Activated T-helper 1 cell treated with Interleukin-2 at 50 U/mL for 16 hours (primary cell): ENCODE data around the gene POLR2L.

ENCODE experiments used
- DNase-seq: peaks from one replicate; pipeline ENCODE4 v3.0.0-alpha.2; 2020; ENCODE audit warnings: low read depth

Gene POLR2L

DNA sequence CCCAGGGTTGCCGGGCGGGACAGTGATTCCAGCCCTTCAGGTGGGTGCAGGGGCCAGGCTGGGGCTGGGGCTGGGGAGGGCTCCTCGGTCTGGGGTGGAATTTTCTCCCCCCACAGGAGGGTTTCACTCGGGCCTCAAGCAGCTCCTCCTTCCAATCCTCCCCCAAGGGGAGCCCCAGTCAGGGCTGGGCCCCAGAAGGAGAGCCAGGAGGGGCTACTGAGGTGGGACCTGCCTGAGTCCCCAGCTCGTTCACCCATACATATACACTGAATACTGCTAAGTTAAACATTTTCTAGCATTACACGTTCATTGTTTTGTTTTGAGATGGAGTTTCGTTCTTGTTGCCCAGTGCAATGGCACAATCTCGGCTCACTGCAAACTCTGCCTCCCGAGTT is 16.1 kb downstream of the POLR2L start:
- DNase-seq = no peak

DNA sequence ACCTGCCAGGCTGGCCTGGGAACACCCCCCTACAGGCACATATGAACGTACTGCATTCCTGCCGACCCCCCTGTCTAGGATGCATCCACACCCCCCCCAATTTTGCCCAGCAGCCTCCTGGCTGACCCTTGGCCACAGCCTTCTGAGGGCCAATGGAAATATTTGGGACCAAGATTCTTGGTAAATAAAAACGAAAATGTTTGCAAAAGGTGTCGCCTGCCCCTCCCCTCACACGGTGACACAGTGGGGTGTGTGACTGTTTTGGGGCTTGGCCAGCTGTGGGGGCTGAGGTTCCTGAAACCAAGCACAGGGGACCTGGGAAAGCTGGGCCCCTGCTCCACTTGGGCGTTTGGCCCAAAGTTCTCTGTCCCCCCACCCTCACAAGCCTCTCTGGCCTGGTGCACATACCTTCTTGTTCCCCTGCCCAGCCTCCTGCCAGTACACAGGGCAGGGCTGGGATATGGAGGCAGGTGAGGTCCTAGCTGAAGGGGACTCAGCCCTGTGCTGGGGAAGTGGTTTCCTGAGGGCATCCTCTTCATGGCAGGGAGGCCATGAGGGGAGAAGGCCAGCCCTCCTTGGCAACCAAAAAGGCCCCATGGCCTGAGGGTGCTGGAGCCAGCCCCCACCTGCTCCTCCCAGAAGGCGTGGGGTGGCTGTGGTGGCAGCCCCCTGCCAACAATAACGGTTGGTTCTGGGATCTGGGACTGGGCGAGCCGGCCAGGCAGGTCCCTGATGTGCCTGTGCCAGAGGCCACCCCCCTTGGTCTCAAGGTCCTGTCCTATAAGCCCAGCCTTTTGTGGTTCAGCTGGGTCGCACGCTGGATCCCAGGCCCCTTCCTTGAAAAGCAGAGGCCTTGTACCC is 16.7 kb downstream of the POLR2L start:
- DNase-seq = no peak

DNA sequence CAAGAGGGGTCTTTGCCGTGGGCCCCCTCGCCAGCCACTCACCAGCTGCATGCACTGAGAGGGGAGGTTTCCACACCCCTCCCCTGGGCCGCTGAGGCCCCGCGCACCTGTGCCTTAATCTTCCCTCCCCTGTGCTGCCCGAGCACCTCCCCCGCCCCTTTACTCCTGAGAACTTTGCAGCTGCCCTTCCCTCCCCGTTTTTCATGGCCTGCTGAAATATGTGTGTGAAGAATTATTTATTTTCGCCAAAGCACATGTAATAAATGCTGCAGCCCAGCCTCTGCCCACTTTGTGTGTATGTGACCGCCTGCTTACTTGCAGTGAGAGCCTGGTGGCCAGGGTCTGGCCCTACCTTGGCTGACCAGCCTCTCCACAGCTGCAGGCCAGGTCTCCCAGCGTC is 17.4 kb downstream of the POLR2L start:
- no peak for DNase-seq

DNA sequence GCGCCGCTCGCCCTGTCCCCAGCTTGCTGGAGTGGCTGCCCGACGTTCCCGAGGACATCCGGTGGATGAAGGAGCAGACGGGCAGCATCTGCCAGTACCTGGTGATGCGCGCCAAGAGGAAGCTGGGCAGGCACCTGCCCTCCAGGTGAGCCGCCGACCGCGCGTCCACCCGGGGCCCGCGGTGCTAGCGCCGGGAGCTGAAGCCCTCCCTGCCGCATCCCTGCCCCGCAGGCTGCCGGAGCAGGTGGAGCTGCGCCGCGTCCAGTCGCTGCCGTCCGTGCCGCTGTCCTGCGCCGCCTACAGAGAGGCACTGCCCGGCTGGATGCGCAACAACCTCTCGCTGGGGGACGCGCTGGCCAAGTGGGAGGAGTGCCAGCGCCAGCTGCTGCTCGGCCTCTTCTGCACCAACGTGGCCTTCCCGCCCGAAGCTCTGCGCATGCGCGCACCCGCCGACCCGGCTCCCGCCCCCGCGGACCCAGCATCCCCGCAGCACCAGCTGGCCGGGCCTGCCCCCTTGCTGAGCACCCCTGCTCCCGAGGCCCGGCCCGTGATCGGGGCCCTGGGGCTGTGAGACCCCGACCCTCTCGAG is 17.9 kb downstream of the POLR2L start:
- DNase-seq = no peak

DNA sequence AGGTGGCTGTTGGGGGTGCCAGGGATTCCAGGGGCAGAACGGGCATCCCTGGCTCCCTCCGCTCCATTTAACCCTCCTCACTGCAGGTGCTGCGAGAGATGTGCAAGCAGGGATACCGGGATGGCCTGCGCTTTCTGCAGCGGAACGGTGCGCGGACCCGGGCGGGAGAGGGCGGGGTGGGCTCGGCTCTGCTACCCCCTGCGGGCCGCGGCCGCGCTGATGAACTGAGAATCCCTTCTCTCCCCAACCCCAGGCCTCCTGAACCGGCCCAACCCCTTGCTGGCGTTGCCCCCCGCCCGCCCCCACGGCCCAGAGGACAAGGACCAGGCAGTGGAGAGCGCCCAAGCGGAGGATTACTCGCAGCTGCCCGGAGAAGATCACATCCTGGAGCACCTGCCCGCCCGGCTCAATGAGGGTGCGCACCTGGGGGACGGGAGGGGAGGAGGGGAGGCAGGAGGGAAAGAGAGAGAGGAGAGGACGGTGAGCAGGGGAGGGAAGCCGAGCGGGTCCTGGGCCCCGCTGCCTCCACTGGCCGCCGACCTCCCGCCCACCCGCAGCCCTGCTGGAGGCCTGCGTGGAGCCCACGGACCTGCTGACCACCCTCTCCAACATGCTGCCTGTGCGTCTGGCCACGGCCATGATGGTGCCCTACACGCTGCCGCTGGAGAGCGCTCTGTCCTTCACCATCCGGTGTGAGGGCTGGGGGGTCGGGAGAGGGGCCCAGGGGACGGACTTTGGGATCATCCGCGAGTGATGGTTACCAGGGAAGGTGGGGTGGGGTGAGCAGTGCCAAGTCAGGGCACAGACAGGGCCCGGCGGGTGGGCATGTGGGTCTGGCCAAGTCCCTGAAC is 18.7 kb downstream of the POLR2L start:
- no peak for DNase-seq

DNA sequence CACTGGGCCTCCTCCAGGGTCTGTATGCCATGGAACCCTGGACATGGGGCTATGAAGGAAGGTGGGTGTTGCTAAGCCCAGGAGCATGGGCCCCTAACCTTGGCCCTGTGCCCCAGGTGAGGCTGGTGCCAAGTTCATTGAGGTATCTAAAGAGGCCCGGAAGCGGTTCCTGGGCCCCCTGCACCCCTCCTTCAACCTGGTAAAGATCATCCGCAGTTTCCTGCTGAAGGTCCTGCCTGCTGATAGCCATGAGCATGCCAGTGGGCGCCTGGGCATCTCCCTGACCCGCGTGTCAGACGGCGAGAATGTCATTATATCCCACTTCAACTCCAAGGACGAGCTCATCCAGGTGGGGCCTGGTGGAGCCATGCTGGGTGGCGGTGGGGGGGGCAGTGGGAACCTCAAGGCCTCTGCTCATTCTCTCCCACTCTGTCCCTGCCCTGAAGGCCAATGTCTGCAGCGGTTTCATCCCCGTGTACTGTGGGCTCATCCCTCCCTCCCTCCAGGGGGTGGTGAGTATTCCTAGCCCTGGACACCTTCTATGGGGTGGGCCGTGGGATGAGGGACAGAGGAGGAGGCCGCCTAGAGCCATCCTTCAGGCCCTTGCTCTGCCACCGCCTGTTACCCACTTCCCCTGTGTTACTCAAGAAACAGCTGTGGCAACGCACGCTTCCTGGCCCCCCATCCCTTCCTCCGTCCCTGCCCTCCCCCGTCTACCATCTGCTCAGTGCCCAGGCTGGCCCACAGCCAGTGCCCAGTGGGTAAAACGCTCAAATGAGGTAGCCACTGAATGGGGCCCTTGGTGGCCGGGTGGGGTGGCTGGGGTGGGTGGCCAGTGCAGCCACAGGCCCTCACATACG is 20.6 kb downstream of the POLR2L start:
- no peak for DNase-seq

DNA sequence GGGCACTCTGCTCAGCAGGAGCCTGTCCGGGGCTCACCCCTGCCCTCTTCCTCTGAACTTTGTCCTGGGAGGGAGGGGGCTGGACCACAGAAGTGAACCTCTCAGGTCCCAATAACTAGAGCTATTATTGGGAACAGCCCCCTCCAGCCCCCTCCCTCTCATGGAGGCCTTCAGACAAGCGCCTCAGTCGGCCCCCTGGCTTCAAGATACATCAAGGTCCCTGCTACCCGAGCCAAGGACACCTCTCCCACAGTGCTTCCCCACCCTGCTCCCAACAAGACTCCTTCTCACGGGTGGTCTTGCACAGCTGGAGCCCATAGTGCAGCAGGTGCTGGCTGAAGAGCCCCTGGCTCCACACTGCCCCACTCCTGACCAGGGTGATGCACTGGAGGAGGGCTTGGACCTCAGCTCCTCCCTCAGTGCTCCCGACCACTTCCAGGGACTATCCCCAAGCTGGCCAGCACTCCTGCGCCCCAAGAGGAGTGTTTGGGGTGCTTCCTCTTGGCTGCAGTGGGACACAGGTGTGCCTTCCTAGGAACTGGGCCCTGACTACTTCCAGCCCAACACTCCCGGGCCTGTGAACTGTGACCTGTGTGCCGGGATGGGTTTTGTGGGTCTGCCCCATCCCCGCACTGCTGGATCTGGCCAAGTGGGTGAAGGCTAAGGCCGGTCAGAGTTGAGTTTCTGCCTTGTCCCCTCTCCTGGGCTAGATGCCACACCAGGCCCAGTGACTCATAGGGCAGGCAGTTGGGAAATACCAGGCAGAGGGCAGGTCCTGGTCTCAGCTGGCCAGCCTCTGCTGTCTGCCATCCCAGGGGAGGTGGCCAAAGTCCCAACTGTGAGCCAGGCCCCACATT is 21.4 kb downstream of the POLR2L start:
- no peak for DNase-seq

DNA sequence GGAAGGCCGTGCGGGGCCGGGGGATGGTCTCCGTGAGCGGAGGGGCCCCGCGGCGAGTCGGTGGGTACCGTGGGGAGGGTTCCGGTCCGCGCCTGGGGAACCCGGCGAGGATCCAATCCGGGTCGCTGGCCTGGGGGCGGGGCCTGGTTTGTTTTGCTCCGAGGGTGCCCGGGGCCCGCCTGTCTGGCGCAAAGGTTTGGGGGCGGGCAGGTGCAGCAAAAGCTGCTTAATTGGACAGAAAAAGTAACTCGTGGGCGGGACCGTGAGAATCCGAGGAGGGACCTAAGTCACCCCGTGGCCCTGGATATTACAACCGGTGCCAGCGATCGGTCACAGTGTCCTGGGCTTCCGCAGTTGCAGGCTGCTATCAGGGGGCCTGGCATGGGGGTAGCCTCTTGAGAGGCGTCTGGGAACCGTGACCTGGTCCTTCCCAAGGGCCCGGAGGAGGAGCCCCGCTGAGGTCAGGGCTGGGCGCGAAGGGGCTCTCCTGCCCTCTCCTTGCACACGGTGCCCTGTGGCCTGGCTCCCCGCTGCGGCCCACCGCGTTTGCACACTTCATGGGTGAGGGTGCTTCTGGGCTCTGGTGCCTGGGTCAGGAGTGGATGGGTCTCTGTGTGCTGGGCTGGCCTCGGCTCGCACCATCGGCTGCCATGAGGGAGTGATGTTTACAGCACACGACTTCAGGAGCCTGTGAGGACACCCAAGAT is 22.2 kb downstream of the POLR2L start:
- DNase-seq = peak; percentile 92

DNA sequence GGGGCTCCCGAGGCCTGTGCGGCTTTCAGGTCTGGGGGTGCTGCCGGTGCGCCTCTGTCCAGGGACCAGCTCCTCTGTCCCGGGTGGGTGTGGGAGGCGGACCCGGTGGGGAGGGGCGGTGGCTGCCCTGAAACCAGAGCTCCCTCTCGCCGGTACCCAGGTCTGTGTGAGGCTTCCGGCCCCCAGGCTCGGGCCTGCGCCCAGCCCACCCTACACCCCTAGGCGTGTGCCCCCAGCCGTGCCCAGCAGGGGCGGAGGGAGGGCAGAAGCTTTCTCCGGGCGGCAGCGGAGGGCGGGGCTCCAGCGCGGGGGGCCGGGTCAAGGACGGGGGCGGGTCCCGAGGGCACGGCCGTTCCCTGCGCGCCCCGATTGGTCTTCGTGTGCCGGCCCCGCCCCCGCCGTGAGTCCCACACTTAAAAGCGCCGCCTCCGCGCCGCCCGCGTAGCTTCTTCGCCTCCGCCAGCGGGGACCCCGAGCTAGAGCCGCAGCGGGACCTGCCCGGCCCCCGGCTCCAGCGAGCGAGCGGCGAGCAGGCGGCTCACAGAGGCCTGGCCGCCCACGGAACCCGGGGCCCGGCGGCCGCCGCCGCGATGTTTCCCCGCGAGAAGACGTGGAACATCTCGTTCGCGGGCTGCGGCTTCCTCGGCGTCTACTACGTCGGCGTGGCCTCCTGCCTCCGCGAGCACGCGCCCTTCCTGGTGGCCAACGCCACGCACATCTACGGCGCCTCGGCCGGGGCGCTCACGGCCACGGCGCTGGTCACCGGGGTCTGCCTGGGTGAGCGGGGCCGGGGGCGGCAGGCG is 23.0 kb downstream of the POLR2L start:
- peak; percentile 84 for DNase-seq

DNA sequence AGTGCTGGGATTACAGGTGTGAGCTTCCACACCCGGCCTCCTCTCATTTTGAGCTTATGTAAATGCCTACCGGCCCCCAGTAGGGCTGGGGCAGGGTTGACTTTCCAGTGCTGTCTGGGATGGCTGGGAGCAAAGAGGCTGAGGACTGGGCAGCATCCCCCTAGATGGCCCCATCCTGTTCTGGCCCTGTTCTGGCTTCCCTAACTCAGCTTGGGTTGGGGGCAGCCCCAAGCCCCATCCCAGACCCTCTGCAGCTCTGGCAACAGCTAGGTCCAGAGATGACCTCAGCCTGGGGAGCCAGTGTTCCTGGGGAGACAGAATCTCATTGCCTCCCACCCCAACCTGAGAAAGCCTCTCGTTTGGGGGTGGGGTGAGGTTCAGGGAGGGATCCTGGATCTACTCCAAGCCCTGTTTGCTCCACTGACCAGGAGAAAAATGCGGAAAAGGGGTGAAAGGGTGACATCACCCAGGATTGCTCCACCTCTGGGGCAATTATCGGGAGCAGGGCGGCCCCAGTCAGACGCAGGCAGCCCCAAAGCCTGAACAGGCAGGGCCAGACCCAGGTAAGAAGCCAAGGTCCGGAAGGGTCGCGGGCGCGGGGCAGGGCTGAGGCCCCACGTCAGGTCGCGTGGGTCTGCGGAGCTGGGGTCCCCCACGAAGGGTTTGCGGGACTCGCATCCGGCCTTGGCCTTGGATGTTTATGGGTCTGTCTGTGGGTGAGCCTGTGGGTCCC is 23.8 kb downstream of the POLR2L start, which contains the start of gene PNPLA2:
Gene PNPLA2 (plus strand): TSS at position 519 of the 733 bp plus-strand sequence. CDS start 805 bp downstream, outside the sequence.
- DNase-seq = no peak

DNA sequence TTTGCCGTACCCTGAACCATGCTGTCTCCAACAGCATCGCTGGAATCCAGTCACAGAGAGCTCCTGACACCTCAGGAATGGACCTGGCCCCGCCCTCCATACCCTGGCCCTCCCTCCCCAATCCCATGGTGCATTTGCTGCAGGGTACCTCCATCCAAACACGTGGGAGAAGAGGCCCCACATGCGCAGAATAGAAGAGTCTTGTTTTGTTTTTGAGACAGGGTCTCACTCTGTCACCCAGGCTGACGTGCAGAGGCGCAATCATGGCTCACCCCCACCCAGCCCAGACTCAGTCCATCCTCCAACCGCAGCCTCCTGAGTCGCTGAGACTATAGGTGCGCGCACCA is 25.9 kb downstream of the POLR2L start:
- DNase-seq = no peak

DNA sequence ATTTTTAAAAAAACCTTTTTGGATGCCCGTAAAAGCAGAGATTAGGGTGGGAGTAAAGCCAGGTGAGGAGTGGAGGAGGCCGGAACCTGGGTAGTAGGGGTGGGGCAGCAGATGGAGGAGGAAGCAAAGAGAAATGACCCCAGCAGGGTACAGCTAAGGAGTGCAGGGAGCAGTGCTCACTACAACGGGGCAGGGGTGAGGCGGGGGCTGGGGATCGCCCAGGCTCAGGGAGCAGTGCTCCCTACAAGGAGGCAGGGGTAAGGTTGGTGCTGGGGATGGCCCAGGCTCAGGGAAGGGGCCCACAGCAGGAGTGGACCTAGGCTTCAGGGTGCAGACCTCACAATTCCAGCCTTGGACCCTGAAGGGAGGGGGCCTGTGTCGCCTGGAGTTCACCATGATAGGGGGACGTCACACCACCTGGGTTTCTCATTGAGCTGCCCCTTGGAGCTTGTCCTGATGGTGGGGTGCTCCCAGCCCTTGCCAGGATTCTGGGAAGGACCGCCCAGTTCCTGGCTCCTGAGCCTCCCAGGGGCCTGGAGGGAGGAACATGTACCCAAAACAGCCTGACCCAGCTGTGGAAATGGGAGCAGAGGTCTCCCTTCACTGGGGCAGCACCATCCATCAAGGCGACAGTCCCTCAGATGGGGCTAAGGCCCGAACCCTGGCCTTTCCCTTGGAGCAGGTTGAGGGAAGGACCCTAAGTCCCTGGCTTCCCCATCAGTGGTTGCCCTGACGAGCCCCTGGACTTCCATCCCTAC is 26.5 kb downstream of the POLR2L start:
- no peak for DNase-seq

DNA sequence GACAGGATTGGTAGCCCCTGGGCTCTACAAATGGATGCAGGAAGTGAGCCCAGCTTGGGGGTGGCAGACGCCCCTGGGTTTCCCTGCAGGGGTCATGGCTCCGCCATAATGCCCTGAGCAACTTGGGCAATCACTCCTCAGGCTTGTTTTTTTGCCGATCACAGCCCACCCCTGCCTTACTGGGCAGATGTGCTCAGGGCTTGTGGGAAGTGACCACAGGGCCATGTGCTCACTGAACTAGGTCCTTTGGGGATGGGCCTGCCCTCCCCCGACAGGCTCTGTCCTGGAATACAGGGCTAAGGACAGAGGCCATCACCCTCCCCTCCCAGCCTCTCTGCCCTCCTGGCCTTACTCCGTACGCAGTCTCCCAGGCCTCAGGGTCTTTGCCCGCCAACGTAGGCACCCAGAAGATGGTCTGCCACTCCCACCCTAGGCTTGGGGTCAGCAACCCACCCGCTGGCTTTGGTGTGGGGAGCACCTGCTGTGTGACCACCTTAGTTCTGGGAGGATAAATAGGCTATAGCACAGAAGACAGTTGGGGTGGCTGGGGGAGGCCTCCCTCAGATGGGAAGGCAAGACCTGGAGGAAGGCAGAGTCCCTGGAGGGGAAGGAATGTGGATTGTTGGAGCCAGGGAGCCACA is 28.8 kb downstream of the POLR2L start:
- no peak for DNase-seq

DNA sequence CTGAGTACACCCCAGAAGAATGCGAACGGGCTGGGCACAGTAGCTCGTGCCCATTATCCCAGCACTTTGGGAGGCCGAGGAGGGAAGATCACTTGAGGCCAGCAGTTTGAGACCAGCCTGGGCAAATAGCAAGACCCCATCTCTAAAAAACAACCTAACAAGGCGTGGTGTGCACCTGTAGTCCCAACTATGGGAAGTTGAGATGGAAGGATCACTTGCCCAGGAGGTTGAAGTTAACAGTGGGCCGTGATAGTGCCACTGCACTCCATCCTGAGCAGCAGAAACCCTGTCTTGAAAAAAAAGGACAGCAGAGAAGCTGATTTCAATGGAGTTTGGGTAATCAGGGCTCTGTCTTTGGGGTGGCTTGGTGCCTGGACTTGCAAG is 29.3 kb downstream of the POLR2L start:
- DNase-seq = no peak

DNA sequence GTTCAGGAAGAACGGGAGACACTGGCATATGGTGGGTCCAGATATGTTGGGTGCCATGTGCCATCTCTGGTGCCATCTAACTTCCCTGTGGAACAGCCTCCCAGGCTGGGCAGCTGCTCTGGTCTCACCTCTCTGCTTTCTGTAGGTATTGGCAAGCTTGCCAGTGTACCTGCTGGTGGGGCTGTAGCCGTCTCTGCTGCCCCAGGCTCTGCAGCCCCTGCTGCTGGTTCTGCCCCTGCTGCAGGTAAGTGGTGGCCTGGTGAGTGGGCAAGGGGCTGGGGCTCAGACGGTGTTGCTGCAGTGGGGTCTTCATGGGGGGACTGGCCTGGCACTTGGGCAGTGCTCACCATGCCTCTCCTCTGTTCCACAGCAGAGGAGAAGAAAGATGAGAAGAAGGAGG is 29.9 kb downstream of the POLR2L start:
- DNase-seq = no peak

DNA sequence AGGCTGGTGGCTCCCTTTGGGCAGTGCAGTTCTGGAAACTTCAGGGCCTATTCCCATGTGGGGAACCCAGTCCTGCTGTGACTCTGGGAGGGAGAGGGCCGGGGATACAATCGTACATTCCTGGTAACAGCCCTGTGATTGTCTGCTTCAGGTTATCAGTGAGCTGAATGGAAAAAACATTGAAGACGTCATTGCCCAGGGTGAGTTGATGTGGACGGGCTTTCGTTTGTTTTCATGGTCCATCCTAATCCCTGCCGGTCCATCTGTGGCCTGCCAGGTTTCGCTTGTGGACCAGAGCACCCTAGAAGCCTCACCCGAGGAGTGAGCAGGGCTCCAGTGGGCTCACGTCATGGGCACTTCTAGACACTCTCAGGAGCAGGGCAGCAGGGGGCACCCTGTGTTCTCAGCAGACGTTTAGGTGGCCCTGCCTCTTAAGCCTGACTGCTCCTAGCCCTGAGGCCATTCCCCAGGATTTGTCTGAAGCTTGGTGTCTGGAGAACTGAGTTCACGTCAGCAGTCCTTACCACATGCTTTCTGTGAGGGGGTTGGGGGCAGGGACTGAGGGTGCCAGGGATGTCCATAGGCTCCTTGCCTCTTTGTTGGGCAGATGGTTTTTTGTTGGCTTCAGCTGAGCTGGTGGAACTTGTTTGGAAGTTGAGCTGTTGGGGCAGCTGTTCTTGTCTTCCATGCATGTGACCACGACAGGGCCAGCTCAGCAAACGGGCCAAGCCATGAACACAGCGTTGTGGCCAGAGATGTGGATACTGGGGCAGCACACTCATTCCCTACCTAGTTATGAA is 30.7 kb downstream of the POLR2L start:
- DNase-seq = no peak
